Hepatocyte (in vitro differentiated cells): ENCODE results near the gene GAS6. TPM values are rescaled to one million over a fixed set of nuclear protein-coding genes. Genes with fewer than 3 reads are reported as not detected.

Source experiments
- DNase-seq: peaks from one replicate; pipeline ENCODE4 v3.0.0-alpha.2; 2016; ENCODE audit warnings: low spot score
- H2AFZ ChIP-seq: fragments of 200-600 bp; sonication (generic); 2 replicates; pipeline ENCODE4 v1.6.0; 2016; ENCODE audit warnings: antibody characterized with exemption, mild to moderate bottlenecking
- H3K27ac ChIP-seq: fragments of 200-600 bp; sonication (generic); 2 replicates; pipeline ENCODE4 v1.5.1; 2016; ENCODE audit warnings: mild to moderate bottlenecking
- H3K27me3 ChIP-seq: fragments of 200-600 bp; sonication (generic); 2 replicates; pipeline ENCODE4 v1.6.1; 2016
- H3K36me3 ChIP-seq: fragments of 200-600 bp; sonication (generic); replicated peaks from 2 replicates; pipeline ENCODE4 v1.5.1; 2016; ENCODE audit warnings: low read depth; ENCODE audit not compliant: insufficient read depth
- H3K4me1 ChIP-seq: fragments of 200-600 bp; sonication (generic); 2 replicates; pipeline ENCODE4 v1.5.1; 2016; ENCODE audit warnings: mild to moderate bottlenecking, moderate library complexity; ENCODE audit not compliant: insufficient read depth
- H3K4me2 ChIP-seq: fragments of 200-600 bp; sonication (generic); 2 replicates; pipeline ENCODE4 v1.6.0; 2016
- H3K4me3 ChIP-seq: fragments of 200-600 bp; sonication (generic); 2 replicates; pipeline ENCODE4 v1.5.1; 2016; ENCODE audit warnings: mild to moderate bottlenecking
- H3K79me2 ChIP-seq: fragments of 200-600 bp; sonication (generic); 2 replicates; pipeline ENCODE4 v1.6.0; 2017; ENCODE audit warnings: mild to moderate bottlenecking
- H3K9me2 ChIP-seq: fragments of 200-600 bp; sonication (generic); replicated peaks from 2 replicates; pipeline ENCODE4 v1.6.0; 2017; ENCODE audit warnings: mild to moderate bottlenecking; ENCODE audit not compliant: insufficient read depth
- H3K9me3 ChIP-seq: fragments of 200-600 bp; sonication (generic); 2 replicates; pipeline ENCODE4 v1.5.1; 2016; ENCODE audit warnings: low read depth, mild to moderate bottlenecking
- H4K20me1 ChIP-seq: fragments of 200-600 bp; sonication (generic); 2 replicates; pipeline ENCODE4 v1.6.0; 2016; ENCODE audit warnings: mild to moderate bottlenecking; ENCODE audit not compliant: insufficient read depth, poor library complexity, severe bottlenecking
- EZH2 ChIP-seq: fragments of 200-600 bp; sonication (generic); IDR thresholded peaks from 2 replicates; pipeline ENCODE4 v1.6.1; 2016; ENCODE audit warnings: antibody characterized with exemption, mild to moderate bottlenecking, borderline replicate concordance
- EZH2phosphoT487 ChIP-seq: fragments of 200-600 bp; sonication (generic); IDR thresholded peaks from one replicate; pipeline ENCODE4 v1.6.1; 2018; ENCODE audit warnings: antibody characterized with exemption, mild to moderate bottlenecking, low read depth, moderate library complexity; ENCODE audit not compliant: unreplicated experiment, severe bottlenecking
- WGBS: methylation state at CpG from one replicate; pipeline ENCODE4 v1.1.6; 2016; ENCODE audit warnings: low lambda C conversion rate; ENCODE audit errors: missing lambda C conversion rate; 5-methylcytosine and 5-hydroxymethylcytosine counted together
- polyA plus RNA-seq: library from polyadenylated mRNA; unstranded; fragments of >200 nt; fragmentation: Nextera tagmentation; extraction: Ambion mirVana; gene quantifications from 2 replicates; pipeline ENCODE4 v1.2.1, GENCODE V29; 2016
- total RNA-seq: library from RNA; depleted of rRNA; stranded (reverse); fragments of >200 nt; gene quantifications from 2 replicates; pipeline ENCODE4 v1.2.3, GENCODE V29; 2014
- TF ChIP-seq, protein P1 (sequence below): fragments of 200-600 bp; sonication (generic); IDR thresholded peaks from 2 replicates; pipeline ENCODE4 v1.5.1; 2016; ENCODE audit warnings: antibody characterized with exemption, mild to moderate bottlenecking; ENCODE audit not compliant: poor library complexity

The GAS6 gene
- total and polyA plus RNA-seq, 2 experiments from 2014 or later = 70.0 to 146 TPM

DNA sequence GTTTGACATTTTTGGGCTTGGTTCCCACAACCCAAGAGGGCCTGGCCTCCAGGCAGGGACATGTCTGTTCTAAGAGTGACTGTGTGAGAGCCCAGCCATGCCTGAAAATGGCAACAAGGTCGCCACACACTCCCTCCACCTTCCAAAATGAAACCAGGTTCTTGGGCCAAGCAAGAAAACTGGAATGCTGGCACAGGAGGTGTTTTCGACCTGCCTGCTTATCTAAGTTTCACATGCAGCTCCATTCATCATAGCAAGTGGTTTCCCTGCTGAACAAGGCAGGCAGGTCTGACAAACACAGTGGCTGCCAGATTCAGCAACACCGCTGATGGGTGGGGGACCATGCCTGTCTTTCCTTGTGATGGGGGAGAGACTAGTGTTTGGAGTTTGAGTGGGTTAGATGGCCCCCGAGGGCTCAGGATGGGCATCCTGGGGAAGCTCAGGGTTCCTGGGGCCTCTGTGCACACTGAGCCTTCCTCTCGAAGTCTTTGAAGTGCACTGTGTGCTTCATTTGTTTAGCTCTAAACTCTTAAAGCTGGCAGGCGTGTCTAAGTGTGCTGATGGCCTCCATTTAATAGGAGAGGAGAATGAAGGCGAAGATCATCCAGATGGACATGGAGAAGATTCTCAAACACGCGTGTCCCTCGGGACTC, 17.9 kb upstream of the GAS6 start:
- 71% methylated on average over 10 of the region's 10 CpGs for WGBS
- Histone ChIP-seq H3K4me1 (peaks cover 8% of the 10 kb centered on the region), H3K27ac (no peak overlapping the region), H3K36me3 (no peaks in the 10 kb centered on the region), H3K79me2 (no peaks in the 10 kb centered on the region), H3K9me2 (no peaks in the 10 kb centered on the region), H2AFZ (no peak overlapping the region), H3K9me3 (no peaks in the 10 kb centered on the region), H4K20me1 (no peaks in the 10 kb centered on the region), H3K27me3 (no peaks in the 10 kb centered on the region), H3K4me2 (no peak overlapping the region), H3K4me3 (no peak overlapping the region)
- no peak for DNase-seq
- TF ChIP-seq, protein P1, sequence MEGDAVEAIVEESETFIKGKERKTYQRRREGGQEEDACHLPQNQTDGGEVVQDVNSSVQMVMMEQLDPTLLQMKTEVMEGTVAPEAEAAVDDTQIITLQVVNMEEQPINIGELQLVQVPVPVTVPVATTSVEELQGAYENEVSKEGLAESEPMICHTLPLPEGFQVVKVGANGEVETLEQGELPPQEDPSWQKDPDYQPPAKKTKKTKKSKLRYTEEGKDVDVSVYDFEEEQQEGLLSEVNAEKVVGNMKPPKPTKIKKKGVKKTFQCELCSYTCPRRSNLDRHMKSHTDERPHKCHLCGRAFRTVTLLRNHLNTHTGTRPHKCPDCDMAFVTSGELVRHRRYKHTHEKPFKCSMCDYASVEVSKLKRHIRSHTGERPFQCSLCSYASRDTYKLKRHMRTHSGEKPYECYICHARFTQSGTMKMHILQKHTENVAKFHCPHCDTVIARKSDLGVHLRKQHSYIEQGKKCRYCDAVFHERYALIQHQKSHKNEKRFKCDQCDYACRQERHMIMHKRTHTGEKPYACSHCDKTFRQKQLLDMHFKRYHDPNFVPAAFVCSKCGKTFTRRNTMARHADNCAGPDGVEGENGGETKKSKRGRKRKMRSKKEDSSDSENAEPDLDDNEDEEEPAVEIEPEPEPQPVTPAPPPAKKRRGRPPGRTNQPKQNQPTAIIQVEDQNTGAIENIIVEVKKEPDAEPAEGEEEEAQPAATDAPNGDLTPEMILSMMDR = no peak
- no peak for TF ChIP-seq EZH2phosphoT487
- no peak for TF ChIP-seq EZH2

DNA sequence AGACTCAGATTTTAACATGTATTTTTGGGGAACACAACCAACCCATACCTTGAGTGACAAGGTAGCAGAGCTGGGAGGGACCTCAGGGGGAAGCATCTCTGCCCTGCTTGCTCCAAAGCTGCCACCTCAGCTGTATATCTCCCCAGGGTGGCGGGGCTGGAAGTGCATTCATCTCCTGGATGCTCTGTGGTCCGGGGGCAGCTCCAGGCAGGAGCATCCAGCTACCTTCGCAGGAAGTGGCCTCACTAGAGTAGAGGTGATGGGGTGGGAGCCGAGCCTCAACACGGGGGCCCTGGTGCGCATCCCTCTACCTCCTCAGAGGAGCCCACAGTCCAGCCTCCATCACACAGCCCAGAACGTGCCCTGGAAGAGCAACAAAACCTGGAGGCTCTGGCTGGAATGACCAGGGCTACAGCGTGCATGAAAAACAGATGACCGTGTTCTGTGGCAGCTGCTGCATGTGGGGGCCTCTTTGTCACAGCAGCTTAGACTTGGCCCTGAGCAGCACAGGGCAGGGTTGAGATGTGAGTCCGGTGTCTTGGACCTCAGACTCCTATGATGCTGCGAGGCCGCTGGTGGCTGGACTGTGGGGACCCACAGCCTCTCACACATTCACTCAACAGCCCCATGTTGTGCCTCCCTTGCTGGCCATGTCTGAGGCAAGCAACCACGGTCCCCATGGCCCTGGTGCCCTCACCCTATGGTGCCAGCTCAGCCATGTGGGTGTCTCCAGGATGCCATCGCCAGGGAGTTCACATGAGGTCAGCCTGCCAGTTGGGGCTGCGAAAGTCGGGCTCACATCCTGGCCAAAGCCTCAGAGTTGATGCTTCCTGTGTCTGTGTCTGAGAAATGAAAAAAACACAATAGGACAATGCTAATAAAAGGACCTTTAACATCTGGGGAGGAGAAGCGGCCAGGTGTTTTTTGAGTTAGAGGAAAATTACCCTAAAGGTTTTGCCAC, 17.1 kb upstream of the GAS6 start:
- H3K27ac ChIP-seq = no peak overlapping the region

DNA sequence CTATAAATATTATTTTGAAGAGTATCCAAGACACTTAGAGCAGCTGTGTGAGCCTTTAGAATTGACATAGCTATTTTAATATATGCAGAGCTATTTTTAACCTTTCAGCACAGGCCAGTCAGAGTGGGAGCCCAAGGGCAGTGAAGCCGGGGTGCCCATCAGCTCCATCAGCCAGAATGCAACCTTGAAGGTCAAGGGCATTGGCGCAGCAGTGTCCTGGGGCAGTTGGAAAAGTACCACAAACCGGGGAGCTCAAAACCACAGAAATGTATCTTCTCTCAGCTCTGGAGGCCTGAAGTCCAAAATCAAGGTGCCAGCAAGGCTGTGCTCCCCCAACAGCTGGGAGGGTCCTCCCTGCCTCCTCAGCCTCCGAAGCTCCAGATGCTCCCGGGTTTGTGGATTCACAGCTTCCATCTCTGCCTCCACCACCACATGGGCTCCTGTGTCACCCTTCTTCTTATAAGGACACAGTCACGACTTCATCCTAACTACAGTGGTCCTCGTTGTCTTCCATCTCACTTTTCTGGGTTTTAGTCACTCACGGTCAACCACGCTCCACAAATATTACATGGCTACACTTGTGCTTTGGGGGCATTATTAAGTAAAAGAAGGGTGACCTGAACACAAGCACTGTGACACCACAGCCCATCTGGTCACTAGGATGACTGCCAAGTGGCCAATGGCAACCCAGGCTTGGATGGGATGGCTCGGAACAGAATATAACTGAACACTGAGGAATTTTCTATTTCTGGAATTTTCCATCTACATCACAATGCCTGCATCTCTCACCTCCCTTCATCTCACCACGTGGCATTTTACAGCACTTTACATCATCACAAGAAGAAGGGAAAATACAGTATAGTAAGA, 15.9 kb upstream of the GAS6 start:
- WGBS = 94% methylated on average over 11 of the region's 11 CpGs
- TF ChIP-seq, protein P1 = no peak

More for the DNA sequence above, 17.1 kb upstream of the GAS6 start:
- Histone ChIP-seq H3K4me1 (peaks cover 8% of the 10 kb centered on the region), H3K4me3 (no peak overlapping the region), H2AFZ (no peak overlapping the region), H4K20me1 (no peaks in the 10 kb centered on the region), H3K79me2 (no peaks in the 10 kb centered on the region), H3K4me2 (no peak overlapping the region), H3K9me3 (no peaks in the 10 kb centered on the region), H3K9me2 (no peaks in the 10 kb centered on the region), H3K36me3 (no peaks in the 10 kb centered on the region), H3K27me3 (no peaks in the 10 kb centered on the region)
- no peak for DNase-seq
- 93% methylated on average over 17 of the region's 17 CpGs for WGBS
- TF ChIP-seq, protein P1 = no peak
- no peak for TF ChIP-seq EZH2
- TF ChIP-seq EZH2phosphoT487 = no peak

More for the DNA sequence above, 15.9 kb upstream of the GAS6 start:
- no peak overlapping the region for H3K27ac ChIP-seq
- no peak for DNase-seq
- H3K4me3 ChIP-seq = no peak overlapping the region
- H3K27me3 ChIP-seq = no peaks in the 10 kb centered on the region
- H3K79me2 ChIP-seq = no peaks in the 10 kb centered on the region
- no peaks in the 10 kb centered on the region for H3K9me3 ChIP-seq
- no peaks in the 10 kb centered on the region for H3K9me2 ChIP-seq
- H4K20me1 ChIP-seq = no peaks in the 10 kb centered on the region
- no peaks in the 10 kb centered on the region for H3K36me3 ChIP-seq
- no peak overlapping the region for H3K4me2 ChIP-seq
- H2AFZ ChIP-seq = no peak overlapping the region
- H3K4me1 ChIP-seq = peaks cover 8% of the 10 kb centered on the region
